Uterus (tissue), 2 donors: ENCODE results near the gene PDE8A.

Experiments used
- POLR2A ChIP-seq, 2 donors: fragments of 450-650 bp; IDR thresholded peaks; one replicate each; pipeline ENCODE4 v1.6.1; 2016; ENCODE audit warnings: antibody characterized with exemption in 2 of 2, mild to moderate bottlenecking in 1 of 2, moderate library complexity in 1 of 2
- TF ChIP-seq, protein P1 (sequence below), 4 experiments: fragments of 200-600 bp in 2 of 4; fragments of 450-650 bp in 2 of 4; sonication (generic) in 2 of 4; IDR thresholded peaks; one replicate each; pipeline ENCODE4 v1.5.1; 2016 to 2019; ENCODE audit warnings: antibody characterized with exemption in 4 of 4, mild to moderate bottlenecking in 2 of 4, moderate library complexity in 1 of 4

GRCh38 chr15:85089929-85090597, 108.4 kb downstream of the PDE8A start:
- TF ChIP-seq, protein P1, sequence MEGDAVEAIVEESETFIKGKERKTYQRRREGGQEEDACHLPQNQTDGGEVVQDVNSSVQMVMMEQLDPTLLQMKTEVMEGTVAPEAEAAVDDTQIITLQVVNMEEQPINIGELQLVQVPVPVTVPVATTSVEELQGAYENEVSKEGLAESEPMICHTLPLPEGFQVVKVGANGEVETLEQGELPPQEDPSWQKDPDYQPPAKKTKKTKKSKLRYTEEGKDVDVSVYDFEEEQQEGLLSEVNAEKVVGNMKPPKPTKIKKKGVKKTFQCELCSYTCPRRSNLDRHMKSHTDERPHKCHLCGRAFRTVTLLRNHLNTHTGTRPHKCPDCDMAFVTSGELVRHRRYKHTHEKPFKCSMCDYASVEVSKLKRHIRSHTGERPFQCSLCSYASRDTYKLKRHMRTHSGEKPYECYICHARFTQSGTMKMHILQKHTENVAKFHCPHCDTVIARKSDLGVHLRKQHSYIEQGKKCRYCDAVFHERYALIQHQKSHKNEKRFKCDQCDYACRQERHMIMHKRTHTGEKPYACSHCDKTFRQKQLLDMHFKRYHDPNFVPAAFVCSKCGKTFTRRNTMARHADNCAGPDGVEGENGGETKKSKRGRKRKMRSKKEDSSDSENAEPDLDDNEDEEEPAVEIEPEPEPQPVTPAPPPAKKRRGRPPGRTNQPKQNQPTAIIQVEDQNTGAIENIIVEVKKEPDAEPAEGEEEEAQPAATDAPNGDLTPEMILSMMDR (IDR thresholded peaks at IDR 0.05) = no peak
- TF ChIP-seq POLR2A (IDR thresholded peaks at IDR 0.05) = no peak
